ENCODE results near the gene STK4.

The STK4 gene

GRCh38 chr20:45037050-45037449, 70.7 kb downstream of the STK4 start:
- TF ChIP-seq MYC (IDR thresholded peaks at IDR 0.05; ENCODE audit: low read depth, low read length) (no peak), CTCF (IDR thresholded peaks at IDR 0.05; ENCODE audit: low read depth, low read length) (no peak), POLR2A (IDR thresholded peaks at IDR 0.05; ENCODE audit: extremely low read depth, insufficient read length) (no peak)
- TF ChIP-seq, protein P1, sequence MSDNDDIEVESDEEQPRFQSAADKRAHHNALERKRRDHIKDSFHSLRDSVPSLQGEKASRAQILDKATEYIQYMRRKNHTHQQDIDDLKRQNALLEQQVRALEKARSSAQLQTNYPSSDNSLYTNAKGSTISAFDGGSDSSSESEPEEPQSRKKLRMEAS (IDR thresholded peaks at IDR 0.05; ENCODE audit: low read depth, low read length) = no peak
- H3K4me3 ChIP-seq (ENCODE audit: low read depth, low read length) = no peak overlapping the region
- DNase-seq (ENCODE audit: low read depth) = no peak

DNA sequence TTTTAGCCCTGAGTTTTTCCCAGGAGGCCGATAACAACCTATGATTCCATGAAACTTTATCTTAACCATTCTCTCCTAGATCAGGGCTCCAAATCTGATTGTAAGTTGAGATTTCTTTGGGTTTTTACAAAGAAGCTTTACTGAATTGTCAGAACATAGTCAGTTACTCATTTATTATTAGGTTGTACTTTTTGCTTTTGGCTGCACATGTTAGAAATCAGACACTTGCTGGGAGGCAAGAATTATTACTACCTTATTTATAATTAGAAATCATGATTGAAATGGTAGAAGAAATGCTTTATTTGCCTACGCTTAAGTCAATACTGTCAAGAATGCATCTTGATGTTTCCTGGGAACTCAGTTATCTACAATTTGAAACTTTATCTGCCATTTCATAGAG, 71.3 kb downstream of the STK4 start:
- no peak overlapping the region for H3K4me3 ChIP-seq (ENCODE audit: low read depth, low read length)
- TF ChIP-seq MYC (IDR thresholded peaks at IDR 0.05; ENCODE audit: low read depth, low read length) (no peak), POLR2A (IDR thresholded peaks at IDR 0.05; ENCODE audit: extremely low read depth, insufficient read length) (no peak), CTCF (IDR thresholded peaks at IDR 0.05; ENCODE audit: low read depth, low read length) (no peak)
- TF ChIP-seq, protein P1 (IDR thresholded peaks at IDR 0.05; ENCODE audit: low read depth, low read length) = no peak
- DNase-seq (ENCODE audit: low read depth) = no peak

DNA sequence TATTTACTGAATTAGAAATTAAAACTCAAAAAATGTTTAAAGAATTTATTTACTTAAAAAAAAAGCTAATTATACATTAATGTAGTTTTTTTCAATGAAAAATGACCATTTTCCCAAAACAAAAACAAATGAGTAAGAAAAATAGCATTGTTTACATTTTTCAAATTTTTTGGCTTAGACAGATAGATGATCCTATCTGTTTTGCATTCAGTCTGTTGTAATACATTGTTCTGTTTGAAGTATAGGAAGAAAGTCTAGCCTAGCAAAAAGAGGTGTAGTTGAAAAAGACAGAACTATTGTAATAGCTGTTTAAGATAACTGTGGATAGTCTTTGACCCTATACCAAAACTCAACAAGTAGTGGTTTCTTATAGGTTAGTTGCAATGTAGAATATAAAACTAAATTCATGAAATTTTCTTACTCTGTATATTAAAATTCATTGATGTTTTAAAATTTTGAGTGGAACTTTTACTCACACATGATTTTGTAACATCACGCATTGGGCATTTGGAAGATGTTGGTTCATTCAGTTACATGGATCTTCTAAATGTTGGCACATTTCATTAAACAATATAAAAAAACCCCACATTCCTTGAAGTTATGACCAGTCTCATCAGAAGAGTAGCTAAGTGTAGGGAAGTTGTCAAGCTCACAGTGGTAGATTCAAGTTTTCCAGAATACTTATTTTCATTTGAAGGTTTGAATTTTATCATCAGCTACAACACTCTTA, 72.6 kb downstream of the STK4 start:
- TF ChIP-seq POLR2A (IDR thresholded peaks at IDR 0.05; ENCODE audit: extremely low read depth, insufficient read length) (no peak), MYC (IDR thresholded peaks at IDR 0.05; ENCODE audit: low read depth, low read length) (no peak), CTCF (IDR thresholded peaks at IDR 0.05; ENCODE audit: low read depth, low read length) (no peak)
- TF ChIP-seq, protein P1 (IDR thresholded peaks at IDR 0.05; ENCODE audit: low read depth, low read length) = no peak
- no peak overlapping the region for H3K4me3 ChIP-seq (ENCODE audit: low read depth, low read length)
- no peak for DNase-seq (ENCODE audit: low read depth)

- no peak overlapping the region for H3K4me3 ChIP-seq (ENCODE audit: low read depth, low read length)
- TF ChIP-seq POLR2A (IDR thresholded peaks at IDR 0.05; ENCODE audit: extremely low read depth, insufficient read length) = no peak
- TF ChIP-seq CTCF (IDR thresholded peaks at IDR 0.05; ENCODE audit: low read depth, low read length) = no peak
- no peak for TF ChIP-seq MYC (IDR thresholded peaks at IDR 0.05; ENCODE audit: low read depth, low read length)
- TF ChIP-seq, protein P1 (IDR thresholded peaks at IDR 0.05; ENCODE audit: low read depth, low read length) = no peak
- DNase-seq (ENCODE audit: low read depth) = peak; percentile 90
These were observed 73.1 kb downstream of the STK4 start for GRCh38 chr20:45039475-45039820.

DNA sequence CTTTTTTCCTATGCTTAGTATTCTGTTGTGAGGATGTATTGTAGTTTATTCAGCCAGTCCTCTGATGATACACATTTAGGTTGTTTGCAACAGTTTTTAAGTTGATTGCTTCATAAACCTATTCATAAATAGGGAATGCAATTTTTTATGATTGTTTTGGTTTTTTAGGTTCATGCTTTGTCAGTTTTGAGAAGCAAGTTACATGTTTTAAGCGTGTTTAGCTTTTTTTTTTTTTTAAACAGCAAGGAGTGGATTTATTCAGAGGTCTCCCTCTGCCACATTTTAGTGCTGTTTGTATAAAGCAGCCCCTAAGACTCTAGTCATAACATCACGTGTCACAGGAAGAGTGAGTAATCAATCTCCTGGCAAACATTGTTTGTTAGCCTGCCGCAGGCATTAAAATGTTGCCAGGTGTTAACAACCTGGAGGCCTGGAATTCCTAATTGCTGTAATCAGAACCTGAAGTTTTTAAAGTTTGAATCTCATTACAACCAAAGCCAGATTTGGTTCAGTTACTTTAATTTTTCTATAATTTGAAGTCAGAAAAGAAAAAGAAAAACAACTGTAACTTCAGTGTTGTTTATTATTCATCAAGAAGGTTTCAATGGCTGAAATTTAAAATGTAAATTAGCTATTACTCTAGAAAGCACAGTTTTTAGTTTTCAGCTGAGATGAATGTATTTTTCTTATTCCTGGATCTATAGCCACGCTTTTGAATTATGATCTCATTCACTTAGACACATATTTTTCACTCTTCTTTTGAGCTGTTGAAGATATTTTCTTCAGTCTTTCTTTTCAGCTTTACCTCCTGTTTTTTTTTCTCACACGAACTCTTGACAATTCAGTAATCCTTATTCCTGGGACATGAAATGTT, 75.4 kb downstream of the STK4 start:
- H3K4me3 ChIP-seq (ENCODE audit: low read depth, low read length) = no peak overlapping the region
- TF ChIP-seq, protein P1 (IDR thresholded peaks at IDR 0.05; ENCODE audit: low read depth, low read length) = peak; percentile 73
- TF ChIP-seq CTCF (IDR thresholded peaks at IDR 0.05; ENCODE audit: low read depth, low read length) (no peak), MYC (IDR thresholded peaks at IDR 0.05; ENCODE audit: low read depth, low read length) (0 out of 2 replicates have a peak, but pooled peaks have one; percentile 14)
- peak; percentile 38 for DNase-seq (ENCODE audit: low read depth)

Data from NB4 (cell line).